HG03175 (cell line): ENCODE measurements around the gene P2RX1.

Experiments used
- ATAC-seq: cut with Tn5 transposase; IDR thresholded peaks from one replicate; pipeline ENCODE4 v1.9.1; 2021; ENCODE audit warnings: mild to moderate bottlenecking, moderate library complexity; ENCODE audit not compliant: unreplicated experiment

P2RX1 gene

DNA sequence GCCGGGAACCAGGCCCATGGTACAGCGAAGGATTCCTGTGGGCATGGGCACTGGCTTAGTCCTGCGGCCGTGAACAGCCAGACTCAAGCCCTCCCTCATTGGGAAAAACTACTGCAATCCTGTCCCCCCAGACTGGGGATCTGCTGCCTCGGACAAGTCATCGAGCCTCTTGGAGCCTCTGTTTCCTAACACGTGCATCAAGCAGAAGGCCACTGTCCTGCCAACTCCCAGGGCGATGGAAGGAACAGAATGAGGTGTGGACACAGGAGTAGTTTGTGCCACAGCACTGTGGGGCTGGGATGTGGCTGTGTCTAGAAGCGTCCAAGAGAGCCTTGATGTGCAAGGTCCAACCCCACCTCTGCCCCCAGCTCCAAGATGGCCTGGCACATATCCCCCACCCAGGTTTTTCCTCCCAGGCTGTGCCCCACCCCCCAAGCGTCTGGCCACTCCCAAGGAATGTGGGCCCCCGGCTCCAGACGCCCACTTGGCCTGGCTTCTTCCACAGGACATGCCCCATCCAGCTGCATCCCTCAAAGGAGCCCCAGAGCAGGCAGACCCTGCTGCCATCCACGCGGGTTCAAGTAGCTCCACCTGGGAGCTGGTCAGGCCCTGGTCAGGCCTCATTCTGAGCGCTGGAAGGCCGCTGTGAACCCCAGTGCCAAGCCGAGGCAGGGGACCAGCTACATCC lies 26.8 kb downstream of the P2RX1 start:
- ATAC-seq, result no peak

DNA sequence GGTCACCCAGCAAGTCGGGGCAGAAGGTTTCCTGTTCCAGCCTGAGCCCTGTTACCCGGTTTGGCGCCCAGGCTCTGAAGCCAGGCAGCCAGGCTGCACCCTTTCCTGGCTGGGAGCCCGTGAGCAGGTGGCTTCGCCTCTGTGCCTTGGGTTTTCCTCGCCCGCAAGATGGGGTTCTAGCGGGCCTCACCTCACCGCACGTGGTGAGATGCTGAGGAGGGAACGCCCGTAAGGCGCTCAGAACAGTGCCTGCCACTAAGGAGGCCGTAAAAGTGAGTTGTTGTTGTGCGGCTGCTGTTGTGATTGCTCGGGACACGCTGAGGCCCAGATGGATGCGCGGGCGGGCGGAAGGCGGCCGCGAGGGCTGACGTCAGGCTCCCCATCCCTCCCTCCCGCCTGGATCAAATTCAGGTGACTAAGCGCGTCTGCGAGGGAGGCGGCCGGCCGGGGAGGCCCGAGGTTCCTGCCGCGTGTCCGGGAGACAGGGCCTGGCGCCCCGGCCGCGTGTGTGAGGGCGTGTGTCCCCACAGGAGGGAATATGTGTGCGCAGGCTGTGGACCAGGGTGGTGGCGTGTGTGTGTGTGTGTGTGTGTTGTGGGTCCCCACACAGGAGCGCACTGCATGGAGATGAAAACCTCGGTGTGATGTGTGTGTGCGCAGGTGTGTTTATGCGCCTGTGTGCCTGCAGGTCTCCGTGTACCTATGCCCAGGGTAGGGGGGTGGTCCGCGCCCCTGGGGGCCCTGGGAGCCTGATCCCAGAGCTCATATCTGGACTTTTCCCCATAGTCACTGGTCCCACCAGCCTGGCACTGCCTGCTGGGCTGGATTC lies 27.7 kb downstream of the P2RX1 start:
- no peak for ATAC-seq

DNA sequence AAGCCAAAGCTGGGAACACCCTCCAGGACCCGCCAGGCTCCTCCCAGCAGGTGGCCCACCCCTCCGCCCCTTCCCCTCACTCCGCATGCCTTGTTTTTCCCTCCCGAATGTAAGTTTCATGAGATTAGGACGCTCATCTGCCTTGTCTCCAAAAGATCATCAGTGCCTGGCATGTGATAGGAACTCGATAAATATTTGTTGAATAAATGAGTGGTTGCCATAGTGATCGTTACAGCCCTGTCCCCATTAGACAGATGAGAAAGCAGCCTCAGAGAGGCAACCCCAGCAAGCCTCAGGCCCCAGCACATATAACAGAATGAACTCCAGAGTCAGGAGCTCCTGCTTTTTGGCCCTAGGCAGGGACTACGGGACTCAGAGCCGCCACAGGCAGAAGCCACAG lies 28.5 kb downstream of the P2RX1 start:
- no peak for ATAC-seq

DNA sequence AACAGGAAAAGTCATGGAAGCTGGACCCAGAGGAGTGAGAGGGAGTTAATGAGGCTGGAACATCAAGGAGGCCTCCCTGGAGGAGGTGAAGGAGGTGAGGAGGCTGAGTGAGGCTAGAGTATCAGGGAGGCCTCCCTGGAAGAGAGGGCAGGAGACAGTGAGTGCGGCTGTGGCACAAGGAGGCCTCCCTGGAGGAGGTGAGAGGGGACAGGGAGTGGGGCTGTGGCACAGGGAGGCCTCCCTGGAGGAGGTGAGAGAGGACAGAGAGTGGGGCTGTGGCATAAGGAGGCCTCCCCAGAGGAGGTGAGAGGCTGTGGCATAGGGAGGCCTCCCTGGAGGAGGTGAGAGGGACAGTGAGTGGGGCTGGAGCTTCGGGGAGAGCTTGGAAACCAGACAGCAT lies 28.9 kb downstream of the P2RX1 start:
- ATAC-seq, result no peak

DNA sequence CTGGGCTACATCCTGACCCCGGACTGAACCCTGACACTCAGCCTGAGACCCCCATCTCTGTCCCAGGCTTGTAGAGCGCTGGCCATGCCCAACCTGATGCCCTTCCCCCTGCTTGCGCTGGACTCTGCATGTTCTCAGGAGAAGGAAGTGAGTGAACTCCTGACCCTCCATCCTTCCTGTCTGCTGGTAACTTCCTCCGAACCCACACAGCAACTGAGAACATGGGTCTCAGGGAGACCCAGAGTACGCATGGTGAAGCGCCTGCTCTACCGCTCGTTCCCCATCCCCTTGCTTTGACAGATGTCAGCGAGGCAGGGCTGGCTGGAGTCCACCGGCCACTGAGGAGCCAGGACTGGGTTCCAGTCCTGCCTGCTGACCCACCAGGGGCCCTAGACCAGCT lies 29.5 kb downstream of the P2RX1 start:
- ATAC-seq, result no peak

DNA sequence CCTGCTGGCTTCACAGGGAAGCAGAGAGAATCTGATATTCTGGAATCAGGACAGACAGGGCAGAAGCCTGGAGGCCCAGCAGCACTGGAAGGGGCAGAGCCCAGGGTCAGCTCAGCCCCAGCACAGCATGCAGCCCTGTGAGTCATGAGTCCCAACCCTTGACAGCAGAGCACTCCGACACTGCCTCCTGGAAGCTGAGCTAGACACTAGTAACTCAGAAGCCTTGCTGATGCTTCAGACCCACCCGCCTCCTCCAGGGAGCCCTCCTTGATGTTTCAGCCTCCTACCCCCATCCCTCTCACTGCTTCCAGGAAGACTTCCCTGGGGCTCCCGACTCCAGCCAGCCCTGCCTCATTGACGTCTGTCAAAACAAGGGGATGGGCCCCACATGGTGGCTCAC lies 30.3 kb downstream of the P2RX1 start:
- no peak for ATAC-seq

DNA sequence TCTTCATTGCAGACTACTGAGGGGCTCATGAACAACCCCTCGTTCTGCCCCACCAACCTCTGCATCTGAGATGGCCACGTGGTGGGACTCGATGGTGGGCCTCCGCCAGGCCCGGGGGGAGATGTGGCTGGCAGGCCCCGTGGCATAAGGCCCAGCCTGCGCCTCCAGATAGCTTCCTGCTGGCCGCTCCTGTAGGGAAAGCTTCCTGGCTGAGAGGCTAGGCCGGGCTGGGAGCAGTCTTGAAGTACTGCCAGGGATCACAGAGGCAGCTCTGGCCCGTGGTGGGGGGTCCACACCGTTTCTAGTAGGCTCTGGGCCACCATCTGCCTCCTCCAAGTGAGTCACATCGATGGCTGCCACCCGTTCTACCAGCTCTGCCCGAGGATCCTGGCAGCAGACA lies 31.0 kb downstream of the P2RX1 start:
- no peak for ATAC-seq

DNA sequence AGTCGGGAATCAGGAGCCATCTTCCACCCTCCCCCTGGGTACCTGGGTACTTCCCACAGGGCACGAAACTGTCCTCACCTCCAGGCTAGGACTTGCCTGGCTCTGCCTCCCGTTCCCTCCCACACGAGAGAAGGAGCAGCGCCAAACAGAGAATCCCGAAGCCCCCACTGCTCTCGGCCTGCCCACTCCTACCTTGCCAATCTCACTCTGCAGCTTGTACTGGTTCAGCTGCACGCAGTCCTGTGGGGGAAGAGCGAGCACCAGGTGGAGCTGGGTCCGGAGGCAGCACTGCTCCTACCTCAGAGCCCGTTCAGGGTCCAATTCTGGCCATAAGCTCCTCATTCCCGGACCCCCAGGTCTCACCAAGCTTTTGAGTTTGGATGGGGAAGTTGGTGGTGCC lies 32.1 kb downstream of the P2RX1 start:
- no peak for ATAC-seq

DNA sequence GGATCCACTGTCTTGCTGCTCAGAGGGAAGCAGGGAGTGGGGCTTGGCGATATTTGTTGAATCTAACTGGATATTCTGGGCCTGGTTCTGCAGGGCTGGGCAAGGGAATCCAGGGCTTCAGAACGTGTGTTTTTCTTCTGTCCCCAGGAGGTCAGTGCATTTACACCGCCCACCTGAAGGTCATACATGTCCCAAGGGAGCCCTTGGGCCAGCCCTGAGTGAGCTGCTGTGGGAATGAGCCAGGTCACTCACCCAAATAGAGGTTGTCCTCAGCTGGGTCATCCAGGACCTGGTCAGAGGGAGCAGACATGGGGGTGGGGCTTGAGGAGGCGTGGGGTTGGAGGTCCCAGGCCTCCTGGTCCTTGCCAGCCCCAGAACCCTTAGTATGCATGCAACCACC lies 34.0 kb downstream of the P2RX1 start:
- ATAC-seq, result no peak

DNA sequence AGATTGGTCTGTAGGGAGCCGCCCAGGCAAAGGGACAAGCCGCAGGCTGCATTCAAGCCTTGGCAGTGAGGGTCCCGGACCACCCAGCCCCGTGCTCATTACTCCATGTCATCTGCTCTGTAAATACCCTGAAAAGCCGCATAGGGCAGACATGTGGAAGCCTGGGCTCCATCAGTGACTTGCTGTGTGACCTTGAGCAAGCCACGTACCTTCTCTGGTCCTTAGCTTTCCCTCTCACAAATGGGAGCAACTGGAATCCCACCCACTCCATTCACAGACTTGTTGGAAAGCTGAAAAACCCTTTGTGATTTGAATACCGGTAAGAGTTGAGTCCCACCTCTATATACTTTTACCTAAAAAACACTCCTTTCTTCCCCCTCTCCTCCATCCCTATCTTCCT lies 35.3 kb downstream of the P2RX1 start:
- no peak for ATAC-seq

DNA sequence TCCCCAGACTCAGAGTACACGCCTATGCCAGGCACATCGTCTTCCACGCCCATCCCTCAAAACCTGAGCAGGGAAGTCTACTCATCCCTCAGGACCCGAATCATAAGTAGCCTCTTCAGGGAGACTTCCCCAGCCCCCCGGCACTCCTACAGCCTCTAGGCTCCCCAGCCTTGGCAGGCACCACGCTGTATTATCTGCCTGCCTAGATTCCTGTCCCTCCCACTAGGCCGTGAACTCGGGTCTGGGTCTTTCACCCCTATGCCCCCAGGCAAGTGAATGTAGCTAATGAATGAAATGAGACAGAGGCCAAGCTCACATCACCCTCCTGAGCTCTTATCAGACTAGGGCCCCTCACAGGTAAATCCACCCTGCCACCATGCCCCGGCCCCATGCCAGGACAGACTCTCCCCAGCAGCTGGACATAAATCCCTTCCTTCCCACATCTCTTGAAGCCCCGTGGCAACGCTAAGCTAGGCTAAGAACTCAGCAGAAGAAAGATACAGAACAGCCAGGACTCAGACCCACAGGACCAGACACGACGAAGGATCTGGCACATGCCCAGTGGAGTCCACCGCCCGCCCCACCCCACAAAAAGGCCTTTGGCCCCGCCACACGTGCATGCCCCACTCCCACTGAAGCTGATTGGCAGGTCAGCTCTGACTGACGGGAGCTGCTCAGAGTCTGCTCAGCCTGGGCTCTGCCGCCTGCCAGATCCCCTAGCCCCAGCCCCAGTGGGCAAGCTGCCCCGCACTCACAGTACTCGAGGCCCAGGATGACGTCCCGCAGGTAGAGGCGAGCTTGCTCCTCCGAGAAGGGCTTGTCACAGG lies 36.5 kb downstream of the P2RX1 start:
- no peak for ATAC-seq

DNA sequence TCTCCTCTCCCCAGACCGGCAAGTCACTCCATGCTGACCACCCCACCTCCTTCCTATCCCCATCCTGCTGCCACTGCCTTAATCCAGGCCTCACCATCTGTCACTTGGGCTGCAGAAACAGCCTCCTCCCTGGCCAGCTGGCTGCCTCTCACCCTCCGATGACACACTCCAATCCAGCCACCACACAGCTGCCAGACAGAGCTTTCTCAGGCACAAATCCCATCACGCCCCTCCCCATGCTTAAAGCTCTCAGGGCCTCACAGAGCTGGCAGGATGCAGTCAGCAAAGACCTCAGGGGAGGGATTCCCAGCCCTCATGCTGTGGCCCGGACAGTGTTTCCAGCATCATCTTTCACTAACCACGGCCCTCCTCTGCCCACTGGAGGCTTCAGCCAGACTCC lies 37.1 kb downstream of the P2RX1 start:
- ATAC-seq, result no peak

DNA sequence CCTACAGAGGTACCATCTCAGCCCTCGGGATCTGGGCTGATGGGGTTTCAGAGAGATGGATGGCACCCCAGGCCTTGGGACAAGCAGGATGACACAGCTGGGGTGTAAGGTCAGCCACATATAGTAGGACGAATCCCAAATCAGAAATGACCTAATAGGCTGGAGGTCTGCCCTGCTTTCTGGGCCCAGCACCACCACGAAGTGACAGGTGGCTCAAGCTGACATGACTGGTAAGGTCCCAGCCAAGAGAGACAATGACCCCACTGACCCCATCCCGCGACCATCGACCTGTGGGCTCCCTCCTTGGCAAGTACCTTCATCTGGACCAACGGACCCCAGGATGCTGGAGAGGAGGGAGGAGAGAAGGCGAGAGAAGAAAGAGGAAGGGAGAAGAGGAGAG lies 39.0 kb downstream of the P2RX1 start:
- ATAC-seq, result no peak

DNA sequence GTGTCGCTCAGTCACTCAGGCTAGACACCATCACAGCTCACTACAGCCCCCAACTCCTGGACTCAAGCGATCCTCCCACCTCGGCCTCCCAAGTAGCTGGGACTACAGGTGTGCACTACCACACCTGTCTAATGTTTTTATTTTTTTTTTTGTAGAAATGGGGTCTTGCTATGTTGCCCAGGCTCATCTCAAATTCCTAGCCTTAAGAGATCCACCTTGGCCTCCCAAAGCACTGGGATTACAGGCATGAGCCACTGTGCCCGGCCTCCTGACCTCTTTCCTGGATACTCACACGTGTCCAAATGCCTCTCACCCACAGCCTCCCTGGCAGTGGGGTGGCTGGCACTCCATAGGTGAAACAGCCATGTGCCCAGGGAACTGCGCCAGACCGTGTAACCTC lies 40.9 kb downstream of the P2RX1 start:
- no peak for ATAC-seq

DNA sequence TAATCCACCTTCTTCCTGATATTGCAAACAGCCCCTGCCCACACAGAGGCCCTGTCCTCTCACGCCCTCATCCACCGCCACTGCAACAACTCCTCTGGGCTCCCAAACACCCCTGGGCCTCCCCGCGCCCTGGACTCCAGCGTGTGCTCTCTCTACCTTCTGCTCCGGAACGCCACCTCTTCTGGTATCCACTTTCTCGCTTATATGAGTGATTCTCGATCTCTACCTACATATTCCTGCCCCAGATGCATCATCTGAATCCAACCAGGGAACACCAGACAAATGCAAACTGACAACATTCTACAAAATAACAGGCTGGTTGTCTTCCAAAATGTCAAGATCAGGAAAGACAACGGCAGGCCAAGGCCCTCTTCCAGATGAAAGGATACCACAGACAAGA lies 42.4 kb downstream of the P2RX1 start:
- no peak for ATAC-seq

DNA sequence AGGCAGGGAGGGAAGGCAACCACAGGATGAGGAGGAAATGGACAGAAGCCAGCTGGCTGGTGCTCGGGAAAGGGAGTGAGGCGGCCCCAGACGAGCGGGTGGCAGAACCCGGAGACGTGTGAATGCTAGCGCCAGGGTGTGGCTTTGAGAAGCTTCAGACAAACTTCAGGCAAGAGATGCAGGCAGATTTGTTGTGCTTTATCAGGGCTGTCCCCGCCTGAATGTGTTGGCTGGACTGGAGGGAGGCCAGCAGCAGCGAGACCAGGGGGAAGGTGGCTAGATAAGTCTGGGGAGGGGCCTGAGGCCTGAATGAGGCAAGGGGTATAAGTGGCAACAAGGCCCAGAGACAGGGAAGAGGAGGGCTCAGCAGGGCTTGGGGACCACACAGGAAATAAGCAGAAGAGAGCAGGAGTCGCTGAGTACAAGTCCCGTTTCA lies 45.4 kb downstream of the P2RX1 start:
- peak; percentile 63 for ATAC-seq

DNA sequence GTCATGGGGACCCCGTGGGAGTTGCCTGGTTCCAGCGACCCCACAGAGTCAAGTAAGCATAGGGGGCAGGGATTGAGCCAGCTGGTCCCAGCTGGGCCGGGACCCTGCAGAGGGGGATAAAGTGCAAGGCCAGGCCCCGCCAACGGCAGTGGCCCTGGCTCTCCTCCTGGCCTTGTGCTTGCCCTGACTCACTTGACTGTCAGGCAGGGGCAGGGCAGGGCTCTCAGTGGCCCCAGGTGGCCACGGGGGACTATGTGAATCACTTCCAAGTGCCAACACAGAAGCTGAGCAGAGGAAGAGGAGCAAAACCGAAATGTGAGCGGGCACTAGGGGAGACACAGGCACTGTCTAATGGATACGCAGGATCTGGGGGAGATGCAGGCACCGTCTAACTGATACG lies 48.7 kb downstream of the P2RX1 start:
- ATAC-seq, result no peak

DNA sequence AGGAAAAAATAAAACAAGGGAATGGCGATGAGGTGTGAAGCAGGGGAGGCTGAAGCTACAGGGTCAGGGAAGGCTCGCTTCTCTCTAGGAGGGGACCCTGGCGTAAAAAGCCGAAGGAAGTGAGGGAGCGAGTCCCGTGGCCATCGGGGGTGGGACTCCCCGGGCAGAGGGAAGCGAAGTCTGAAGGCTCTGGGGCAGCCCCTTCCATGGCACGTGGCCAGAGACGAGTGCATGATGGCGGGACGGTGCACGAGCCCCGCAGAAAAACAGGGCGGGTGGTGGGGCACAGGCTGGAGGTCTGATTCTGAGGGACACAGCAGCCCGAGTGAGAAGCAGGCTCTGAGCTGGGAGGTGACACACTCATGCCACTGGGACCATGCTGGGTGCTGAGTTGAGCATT lies 49.2 kb downstream of the P2RX1 start:
- ATAC-seq, result no peak

DNA sequence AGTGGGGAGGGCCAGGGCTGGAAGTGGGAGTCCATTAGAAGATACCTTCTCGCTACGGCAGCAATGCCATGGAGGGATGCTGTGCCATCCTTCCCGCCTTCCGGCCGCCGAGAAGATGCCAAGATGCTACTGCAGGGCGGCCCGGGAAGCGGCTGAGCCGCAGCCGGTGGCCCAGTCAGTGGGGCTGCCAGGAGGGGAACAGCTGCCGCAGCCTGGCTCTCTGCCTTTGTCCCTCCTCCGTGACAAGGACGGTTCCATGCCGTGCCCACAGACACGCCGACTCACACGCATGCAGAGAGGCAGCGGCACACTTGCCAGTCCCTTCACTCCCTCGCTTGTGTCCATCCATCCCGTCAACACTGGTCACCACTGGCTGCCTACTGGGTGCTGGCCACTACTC lies 50.0 kb downstream of the P2RX1 start:
- ATAC-seq, result no peak

DNA sequence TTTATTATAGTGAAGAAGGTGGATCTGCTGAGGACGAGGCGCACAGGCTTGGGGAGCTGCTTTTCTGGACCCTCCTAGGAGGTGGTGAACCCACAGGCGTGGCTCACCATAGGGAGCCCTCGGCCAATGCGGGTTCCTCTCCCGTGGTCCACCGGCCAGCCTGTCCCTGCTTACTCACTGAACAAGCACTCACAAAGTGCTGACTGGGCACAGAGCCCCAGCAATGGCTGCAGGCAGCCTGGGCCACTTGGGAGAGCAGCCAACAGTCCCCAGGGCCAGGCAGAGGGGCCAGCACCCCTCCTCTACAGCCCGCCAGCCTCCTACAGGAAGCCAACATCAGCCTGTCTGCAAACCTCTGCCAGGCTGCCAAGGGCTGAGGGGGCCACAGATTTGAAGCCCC lies 51.1 kb downstream of the P2RX1 start:
- no peak for ATAC-seq

DNA sequence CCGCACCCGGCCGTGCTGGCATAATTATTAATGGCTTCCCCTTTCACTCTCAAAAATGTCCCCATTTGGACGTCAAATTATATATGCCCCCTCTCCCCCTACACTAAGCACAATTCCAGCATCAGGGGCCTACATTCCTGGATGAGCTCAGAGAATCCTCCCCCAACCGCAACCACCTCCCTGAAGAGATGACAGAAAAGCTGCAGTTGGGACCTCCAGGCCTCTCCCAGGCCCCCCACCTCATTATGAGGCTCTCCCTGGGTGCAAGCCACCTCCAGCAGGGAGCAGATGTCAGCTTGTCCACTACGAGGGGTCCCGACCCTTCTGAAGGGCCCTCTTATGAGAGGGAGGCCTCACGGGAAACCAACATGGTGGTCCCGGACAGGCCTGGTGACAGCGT lies 51.7 kb downstream of the P2RX1 start:
- ATAC-seq, result no peak
